D721Med (cell line): ENCODE data around the gene SUSD4.

Experiments used
- DNase-seq: peaks from one replicate; pipeline ENCODE4 v3.0.0; 2011; ENCODE audit warnings: low spot score; ENCODE audit not compliant: insufficient read length
- FAIRE-seq: peaks from 2 replicates; lab custom pipeline; 2011; peaks lifted over from hg19 to GRCh38; lab: Jason Lieb, UNC
- CTCF ChIP-seq: IDR thresholded peaks from 2 replicates; pipeline ENCODE4 v1.5.1; 2012; ENCODE audit warnings: mild to moderate bottlenecking, control low read depth; ENCODE audit not compliant: insufficient read depth; ENCODE audit errors: missing control alignments

SUSD4 gene

GRCh38 chr1:223179786-223180185 lies 184.2 kb downstream of the SUSD4 start:
- no peak for FAIRE-seq
- DNase-seq = no peak
- TF ChIP-seq CTCF = no peak

GRCh38 chr1:223179280-223179679 lies 184.7 kb downstream of the SUSD4 start:
- no peak for FAIRE-seq
- no peak for DNase-seq
- no peak for TF ChIP-seq CTCF

GRCh38 chr1:223177681-223178080 lies 186.3 kb downstream of the SUSD4 start:
- FAIRE-seq = no peak
- TF ChIP-seq CTCF = no peak
- no peak for DNase-seq

- TF ChIP-seq CTCF = no peak
- FAIRE-seq (no peak), DNase-seq (no peak)
Measured at GRCh38 chr1:223176437-223176836, 187.5 kb downstream of the SUSD4 start.

- DNase-seq = no peak
- TF ChIP-seq CTCF = no peak
- no peak for FAIRE-seq
Measured at GRCh38 chr1:223175633-223176032, 188.3 kb downstream of the SUSD4 start.

GRCh38 chr1:223175032-223175431 lies 188.9 kb downstream of the SUSD4 start:
- no peak for FAIRE-seq
- peak; percentile 21 for TF ChIP-seq CTCF

More at GRCh38 chr1:223175032-223175431, 188.9 kb downstream of the SUSD4 start:
- no peak for DNase-seq
